ENCODE measurements around the gene ITFG1.
"Not testable (repeated sequence)": the region's sequence is repeated elsewhere in the genome, so short reads cannot be mapped to it uniquely, and the experiment has no call there.

Gene ITFG1

GRCh38 chr16:47158992-47159391 lies 301.9 kb downstream of the ITFG1 start:
- no peak for DNase-seq

DNA sequence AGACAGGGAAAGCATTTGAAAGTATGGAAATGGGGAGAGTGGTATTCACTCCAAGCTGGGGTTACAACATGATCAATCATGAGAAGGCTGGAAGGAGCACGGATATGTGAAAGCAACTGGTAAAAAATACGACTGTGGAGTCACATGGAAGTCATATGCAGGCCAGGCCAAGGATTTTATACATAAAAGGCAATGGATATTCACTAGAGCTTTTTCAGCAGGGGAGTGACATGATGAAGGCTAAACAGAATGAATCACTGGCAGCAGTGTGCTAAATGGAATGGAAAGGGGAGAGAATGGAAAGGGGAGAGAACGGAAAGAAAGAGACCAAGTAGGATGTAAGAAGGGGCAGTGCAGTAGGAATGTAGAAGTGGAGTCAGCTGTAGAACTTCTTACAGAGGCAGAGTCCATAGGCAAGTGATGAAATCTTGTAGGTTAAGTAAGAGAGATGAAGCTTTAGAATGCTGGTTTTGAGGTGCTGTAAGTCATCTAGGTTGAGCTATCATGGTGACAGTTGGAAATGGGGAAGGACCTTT lies 304.1 kb downstream of the ITFG1 start:
- no peak for DNase-seq

DNA sequence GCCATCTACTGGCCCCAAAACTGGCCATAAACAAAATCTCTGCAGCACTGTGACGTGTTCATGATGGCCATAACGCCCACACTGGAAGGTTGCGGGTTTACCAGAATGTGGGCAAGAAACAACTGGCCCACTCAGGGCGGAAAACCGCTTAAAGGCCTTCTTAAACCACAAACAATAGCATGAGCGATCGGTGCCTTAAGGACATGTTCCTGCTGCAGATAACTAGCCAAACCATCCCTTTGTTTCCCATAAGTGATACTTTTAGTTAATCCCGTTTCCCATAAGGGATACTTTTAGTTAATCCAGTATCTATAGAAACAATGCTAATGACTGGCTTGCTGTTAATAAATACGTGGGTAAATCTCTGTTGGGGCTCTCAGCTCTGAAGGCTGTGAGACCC lies 308.4 kb downstream of the ITFG1 start:
- DNase-seq: not testable (repeated sequence)

- no peak for DNase-seq
Observed at GRCh38 chr16:47150067-47150466, 310.8 kb downstream of the ITFG1 start.

GRCh38 chr16:47144559-47144877 lies 316.3 kb downstream of the ITFG1 start:
- peak in 1 of 51 donors; percentile 41 for DNase-seq

DNA sequence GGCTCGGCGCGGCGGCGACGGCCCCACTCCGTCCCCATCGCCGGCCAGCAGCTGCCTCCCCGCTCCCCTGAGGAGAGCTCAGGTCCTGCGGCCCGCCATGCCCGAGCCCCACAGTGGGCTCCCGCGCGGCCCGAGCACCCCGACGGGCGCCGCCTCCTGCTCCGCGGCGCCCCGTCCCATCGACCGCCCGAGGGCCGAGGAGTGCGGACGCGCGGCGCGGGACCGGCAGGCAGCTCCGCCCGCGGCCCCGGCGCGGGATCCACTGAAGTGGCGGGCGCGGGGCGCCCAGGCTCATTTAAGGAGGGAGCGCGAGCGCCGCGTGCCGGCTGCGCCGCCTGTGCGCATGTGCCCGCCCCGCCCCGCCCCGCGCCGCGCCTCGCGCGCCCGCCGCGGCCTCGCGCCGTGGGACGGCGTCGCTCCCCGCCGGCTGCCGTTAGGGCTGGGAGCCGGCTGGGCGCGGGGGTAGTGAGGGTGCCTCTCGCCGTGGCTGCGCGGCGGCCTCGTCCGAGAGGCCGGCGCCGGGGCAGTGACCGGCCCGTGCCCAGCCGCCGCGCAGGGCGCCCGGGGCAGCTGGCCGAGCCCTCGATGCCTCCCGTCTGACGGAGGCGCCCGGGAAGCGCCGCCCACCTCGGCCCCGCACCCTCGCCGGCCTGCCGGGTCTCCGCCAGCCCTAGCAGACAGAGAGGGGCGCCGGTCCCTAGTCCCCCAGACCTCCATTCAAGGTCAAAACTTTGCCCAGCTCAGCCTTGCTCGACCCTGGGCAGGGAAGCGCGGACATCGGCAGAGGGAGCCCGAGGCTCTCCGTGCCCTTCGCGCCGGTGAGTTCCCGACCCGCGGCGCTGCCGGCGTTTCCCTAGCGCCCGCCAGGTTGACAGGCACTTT lies 316.9 kb downstream of the ITFG1 start, which contains the start of gene NETO2:
Gene NETO2 (minus strand): TSS at position 269 of the 882 bp plus-strand sequence. CDS start 333 bp downstream, outside the sequence.
- DNase-seq: peak in 33 of 51 donors; percentile 12 to 64 (median 36)

GRCh38 chr16:47142821-47143676 lies 317.8 kb downstream of the ITFG1 start:
- peak in 30 of 51 donors; percentile 5 to 56 (median 30) for DNase-seq

DNA sequence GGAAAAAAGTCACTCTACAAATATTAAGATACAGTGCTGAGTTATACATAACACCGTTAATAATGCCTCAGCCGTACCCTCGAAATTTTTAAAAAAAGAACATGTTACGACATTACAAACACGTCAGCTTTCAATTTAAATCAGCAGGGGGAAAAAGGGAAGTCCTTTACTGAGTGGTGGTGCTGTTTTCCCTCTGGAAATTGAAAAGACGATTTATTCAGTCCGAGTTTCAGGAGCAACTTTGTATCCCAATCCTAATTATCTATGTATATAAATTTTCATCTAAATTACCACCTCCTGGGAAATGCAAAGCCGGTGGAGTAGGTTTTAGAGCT lies 318.4 kb downstream of the ITFG1 start:
- peak in 1 of 51 donors; percentile 66 for DNase-seq

- DNase-seq: peak in 45 of 51 donors; percentile 6 to 91 (median 67)
Observed at GRCh38 chr16:47141773-47142485, 318.9 kb downstream of the ITFG1 start.

DNA sequence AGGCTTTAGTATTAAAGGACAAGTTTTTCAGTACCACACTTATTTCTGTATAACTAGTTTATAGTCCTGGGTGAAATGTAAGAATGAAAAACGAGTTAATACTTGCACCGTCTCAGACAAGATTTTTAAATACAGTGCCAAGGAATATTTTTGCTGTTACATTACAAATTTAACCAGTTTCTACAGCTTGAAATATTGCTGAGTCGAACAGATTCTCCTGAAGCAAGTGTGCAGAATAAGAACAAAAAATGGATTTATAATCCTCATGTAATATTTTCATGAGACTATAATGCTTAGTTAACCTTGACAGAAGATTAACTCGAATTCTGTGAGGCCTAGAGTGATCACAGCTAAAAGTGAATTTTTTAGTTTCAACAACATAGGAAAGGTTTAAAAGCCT lies 320.2 kb downstream of the ITFG1 start:
- no peak for DNase-seq

DNA sequence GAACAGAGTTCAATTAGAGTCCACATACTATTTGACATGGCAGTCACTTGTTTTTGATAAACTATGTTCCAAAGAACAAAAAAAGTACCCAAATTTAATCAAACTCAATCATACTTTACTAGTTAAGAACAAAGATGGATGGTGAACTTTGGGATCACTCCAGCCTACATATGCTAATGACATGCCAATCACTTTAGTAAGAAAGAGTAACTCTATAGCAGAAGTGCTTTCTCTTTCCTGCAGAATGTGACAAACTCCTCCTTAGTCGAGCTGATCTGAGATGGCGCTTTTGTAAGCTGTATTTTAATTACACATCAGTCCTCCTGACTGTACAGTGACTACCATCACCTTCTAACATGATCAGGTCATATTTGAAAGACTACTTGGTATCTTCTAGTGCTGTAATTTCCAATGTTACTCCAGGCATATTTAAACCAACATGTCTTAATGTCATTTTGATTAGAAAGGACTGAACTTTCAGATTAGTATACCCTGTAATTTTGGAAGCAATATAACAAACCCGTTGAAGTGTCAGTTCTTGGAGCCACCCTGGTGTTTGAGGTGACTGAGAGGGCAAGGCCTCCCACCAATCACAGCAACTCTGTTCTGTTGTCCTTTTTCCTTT lies 321.2 kb downstream of the ITFG1 start:
- no peak for DNase-seq

GRCh38 chr16:47137925-47138324 lies 322.9 kb downstream of the ITFG1 start:
- not testable (repeated sequence) for DNase-seq

GRCh38 chr16:47136099-47136842 lies 324.6 kb downstream of the ITFG1 start:
- no peak for DNase-seq

- DNase-seq: no peak
Observed at GRCh38 chr16:47134550-47134949, 326.3 kb downstream of the ITFG1 start.

DNA sequence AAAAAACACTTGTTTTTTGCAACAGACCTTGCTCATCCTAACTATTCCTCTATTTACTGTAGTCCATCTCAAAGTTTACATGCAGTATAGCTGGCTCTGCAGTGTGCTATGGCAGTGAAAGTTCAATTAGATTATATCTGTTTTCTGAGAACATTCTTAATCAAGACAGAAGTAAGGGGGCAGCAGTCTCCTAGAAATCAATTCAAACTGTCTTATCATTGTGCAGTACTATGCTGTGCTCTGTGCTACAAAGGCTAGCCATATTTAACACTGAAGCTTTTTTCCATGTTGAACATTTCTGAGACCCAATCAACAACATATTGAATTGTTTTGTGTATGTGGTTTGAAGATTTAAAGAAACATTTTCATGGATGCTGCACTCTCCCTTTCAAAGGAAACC lies 328.6 kb downstream of the ITFG1 start:
- no peak for DNase-seq

GRCh38 chr16:47129755-47130435 lies 331.0 kb downstream of the ITFG1 start:
- DNase-seq: no peak

- no peak for DNase-seq
Observed at GRCh38 chr16:47127541-47127940, 333.3 kb downstream of the ITFG1 start.

DNA sequence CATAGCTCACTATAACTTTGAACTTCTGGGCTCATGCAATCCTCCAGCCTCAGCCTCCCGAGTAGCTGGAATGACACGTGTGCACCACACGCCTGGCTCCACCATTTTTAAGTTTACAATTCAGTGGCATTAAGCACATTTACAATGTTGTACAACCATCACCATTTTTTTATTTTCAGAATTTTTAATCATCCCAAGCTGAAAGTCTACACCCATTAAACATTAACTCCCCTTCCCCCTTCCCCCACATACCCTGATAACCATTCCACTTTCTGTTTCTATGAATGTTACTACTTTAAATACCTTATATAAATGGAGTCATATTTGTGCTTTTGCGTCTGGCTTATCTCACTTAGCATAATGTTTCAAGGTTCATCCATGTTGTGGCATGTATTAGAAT lies 335.1 kb downstream of the ITFG1 start:
- DNase-seq: no peak

- DNase-seq: no peak
Observed at GRCh38 chr16:47113130-47113529, 347.7 kb downstream of the ITFG1 start.

- no peak for DNase-seq
Observed at GRCh38 chr16:47110939-47111338, 349.9 kb downstream of the ITFG1 start.
